HepG2 (cell line): Measurements from ENCODE around the gene ZNF181. TPM values are rescaled to one million over a fixed set of nuclear protein-coding genes. Genes with fewer than 3 reads are reported as not detected.

ENCODE experiments used
- ATAC-seq: fragments of 200-7000 bp; cut with Tn5 transposase; 3 replicates; pipeline ENCODE4 v1.9.1; 2020; ENCODE audit warnings: mild to moderate bottlenecking, moderate library complexity
- BruUV-seq: library from RNA; stranded (reverse); fragments of 400-500 nt; replicated peaks from 2 replicates; lab custom pipeline; 2021; lab: Mats Ljungman, UMichigan
- CTCF ChIA-PET: fragments of 300-600 bp; formaldehyde crosslinking; extraction: SDS; loops from one replicate; lab custom pipeline; 2021; ENCODE audit warnings: low total read pairs, inconsistent platforms, low intra/inter-chr PET ratio; lab: Yijun Ruan, JAX
- POLR2A ChIA-PET: fragments of 350-600 bp; sonication (Branson Sonifier 250); formaldehyde crosslinking; loops from one replicate; lab custom pipeline; 2020; ENCODE audit warnings: antibody characterized with exemption, inconsistent platforms; lab: Yijun Ruan, JAX
- DNase-seq: peaks from one replicate; pipeline ENCODE4 v3.0.0-alpha.2; 2015; ENCODE audit warnings: low spot score
- FAIRE-seq: peaks from 3 replicates; lab custom pipeline; 2011; peaks lifted over from hg19 to GRCh38; lab: Jason Lieb, UNC
- H2AFZ ChIP-seq: one replicate; pipeline ENCODE4 v1.6.1; 2011; ENCODE audit warnings: low read length, inconsistent platforms
- H3K27ac ChIP-seq: fragments of 300-600 bp; 3 replicates; pipeline ENCODE4 v1.8.0; 2011; ENCODE audit warnings: mixed run types, mild to moderate bottlenecking, mixed read lengths, low read length, inconsistent platforms; ENCODE audit not compliant: insufficient read depth; ENCODE audit errors: extremely low read length
- H3K27me3 ChIP-seq, 2 experiments: fragments of 200-600 bp in 1 of 2; 2 replicates in 1 of 2; 3 replicates in 1 of 2; pipeline versions ENCODE4 v1.6.0 to v1.8.0; 2011; ENCODE audit warnings: low read length in 2 of 2, mild to moderate bottlenecking in 2 of 2, moderate library complexity in 2 of 2, inconsistent platforms in 1 of 2; ENCODE audit not compliant: insufficient read depth in 2 of 2, control insufficient read depth in 1 of 2
- H3K36me3 ChIP-seq, 2 experiments: fragments of 200-600 bp in 1 of 2; replicated peaks in 1 of 2; 2 replicates in 1 of 2; 3 replicates in 1 of 2; pipeline versions ENCODE4 v1.5.1 to v1.8.0; 2011; ENCODE audit warnings: low read length in 2 of 2, inconsistent platforms in 1 of 2; ENCODE audit not compliant: insufficient read depth in 2 of 2, control insufficient read depth in 1 of 2
- H3K4me1 ChIP-seq: 2 replicates; pipeline ENCODE4 v1.5.1; 2012; ENCODE audit warnings: low read length, inconsistent platforms; ENCODE audit not compliant: insufficient read depth
- H3K4me2 ChIP-seq: 2 replicates; pipeline ENCODE4 v1.6.0; 2011; ENCODE audit warnings: low read depth, low read length, inconsistent platforms
- H3K4me3 ChIP-seq, 3 experiments: fragments of 200-600 bp in 1 of 3; sonication (generic), shearing (Covaris generic) in 1 of 3; replicated peaks in 1 of 3; 2 replicates each; pipeline ENCODE4 v1.5.1; 2011 to 2016; ENCODE audit warnings: low read length in 3 of 3, inconsistent platforms in 2 of 3, low read depth in 2 of 3, mild to moderate bottlenecking in 2 of 3, control low read depth in 1 of 3, mixed read lengths in 1 of 3; ENCODE audit not compliant: insufficient read depth in 1 of 3
- H3K79me2 ChIP-seq: one replicate; pipeline ENCODE4 v1.6.1; 2011; ENCODE audit warnings: low read length, inconsistent platforms; ENCODE audit not compliant: insufficient read depth
- H3K9ac ChIP-seq: 2 replicates; pipeline ENCODE4 v1.6.0; 2011; ENCODE audit warnings: mild to moderate bottlenecking, low read depth, low read length, inconsistent platforms; ENCODE audit not compliant: insufficient read depth
- H3K9me3 ChIP-seq: 2 replicates; pipeline ENCODE4 v1.5.1; 2012; ENCODE audit warnings: mild to moderate bottlenecking, low read length
- H4K20me1 ChIP-seq: 2 replicates; pipeline ENCODE4 v1.6.0; 2011; ENCODE audit warnings: inconsistent platforms, mild to moderate bottlenecking, low read length, moderate library complexity; ENCODE audit not compliant: insufficient read depth
- FIP1L1 ChIP-seq: fragments of 200-400 bp; formaldehyde crosslinking; IDR thresholded peaks from 2 replicates; pipeline ENCODE4 v1.6.1; 2018; ENCODE audit warnings: low read depth, mild to moderate bottlenecking, low read length, moderate library complexity, borderline replicate concordance; ENCODE audit not compliant: insufficient read depth
- FOXA3 ChIP-seq: IDR thresholded peaks from 2 replicates; pipeline ENCODE4 v1.6.1; 2016; ENCODE audit warnings: missing genetic modification reagents, missing compliant biosample characterization
- HMG20A ChIP-seq: IDR thresholded peaks from 2 replicates; pipeline ENCODE4 v1.6.1; 2016; ENCODE audit warnings: borderline replicate concordance
- HNF4A ChIP-seq: sonication (generic); formaldehyde crosslinking; IDR thresholded peaks from 2 replicates; pipeline ENCODE4 v1.4.0; 2020; ENCODE audit warnings: missing genetic modification reagents
- HNF4G ChIP-seq, 2 experiments: sonication (generic) in 1 of 2; formaldehyde crosslinking in 1 of 2; IDR thresholded peaks; 2 replicates each; pipeline versions ENCODE4 v1.4.0 to v1.6.1; 2011 to 2020; ENCODE audit warnings: borderline replicate concordance in 2 of 2, low read depth in 2 of 2, mild to moderate bottlenecking in 2 of 2, low read length in 1 of 2, missing genetic modification reagents in 1 of 2, moderate library complexity in 1 of 2
- HOXD1 ChIP-seq: sonication (generic); formaldehyde crosslinking; IDR thresholded peaks from 2 replicates; pipeline ENCODE4 v1.5.0; 2020; ENCODE audit warnings: missing genetic modification reagents
- PHB2 ChIP-seq: fragments of 450-650 bp; IDR thresholded peaks from 2 replicates; pipeline ENCODE4 v1.6.1; 2018; ENCODE audit not compliant: partially characterized antibody
- PHF21A ChIP-seq: sonication (generic); formaldehyde crosslinking; IDR thresholded peaks from 2 replicates; pipeline ENCODE4 v1.5.0; 2020; ENCODE audit warnings: mild to moderate bottlenecking, missing genetic modification reagents
- ZBTB20 ChIP-seq: sonication (generic); formaldehyde crosslinking; IDR thresholded peaks from 2 replicates; pipeline ENCODE4 v1.8.1; 2023; ENCODE audit warnings: missing genetic modification reagents, low read depth, mild to moderate bottlenecking, borderline replicate concordance
- ZMYM4 ChIP-seq: sonication (generic); formaldehyde crosslinking; IDR thresholded peaks from 2 replicates; pipeline ENCODE4 v1.8.1; 2023; ENCODE audit warnings: mild to moderate bottlenecking, missing genetic modification reagents
- ZNF343 ChIP-seq: sonication (generic); formaldehyde crosslinking; IDR thresholded peaks from 2 replicates; pipeline ENCODE4 v1.4.0; 2020; ENCODE audit warnings: mild to moderate bottlenecking, missing genetic modification reagents
- ZNF619 ChIP-seq: sonication (generic); formaldehyde crosslinking; IDR thresholded peaks from 2 replicates; pipeline ENCODE4 v1.4.0; 2020; ENCODE audit warnings: mild to moderate bottlenecking, missing genetic modification reagents
- ZNF816 ChIP-seq: sonication (generic); formaldehyde crosslinking; IDR thresholded peaks from 2 replicates; pipeline ENCODE4 v1.8.0; 2022; ENCODE audit warnings: missing genetic modification reagents, mild to moderate bottlenecking, borderline replicate concordance
- ZNF850 ChIP-seq: sonication (generic); formaldehyde crosslinking; conservative IDR thresholded peaks from 2 replicates; pipeline ENCODE4 v1.9.0; 2021; ENCODE audit warnings: mild to moderate bottlenecking, missing genetic modification reagents
- WGBS: methylation state at CpG from one replicate; pipeline ENCODE4 v1.1.6; 2017; ENCODE audit warnings: low lambda C conversion rate; 5-methylcytosine and 5-hydroxymethylcytosine counted together
- in situ Hi-C: cut with HindIII; loops from 2 replicates; pipeline ENCODE4 v1.10.0; 2017; ENCODE audit warnings: low pct_unique_long_range_greater_than_20kb; ENCODE audit not compliant: extremely low pct_ligation_motif_present
- intact Hi-C: fragments of 100-400 bp; cut with micrococcal nuclease; formaldehyde crosslinking; loops from one replicate; pipeline ENCODE4 v1.10.0; 2022; ENCODE audit not compliant: unreplicated experiment
- polyA plus RNA-seq, 8 experiments: library from polyadenylated mRNA; depleted of rRNA in 3 of 8; stranded (reverse) in 7 of 8; unstranded in 1 of 8; fragments of >200 nt; fragmentation: Illumina TruSeq in 4 of 8; extraction: Trizol in 4 of 8; gene quantifications; 2 replicates each; pipeline versions ENCODE4 v1.2.1 to v1.2.3, GENCODE V29; 2011 to 2016; ENCODE audit warnings: low read depth in 4 of 8, missing spikeins in 1 of 8, mixed read lengths in 1 of 8; ENCODE audit not compliant: insufficient read depth in 1 of 8
- total RNA-seq, 5 experiments: library from RNA; depleted of rRNA; stranded (reverse); fragments of >200 nt; fragmentation: Illumina TruSeq; extraction: Trizol; gene quantifications; 2 replicates each; pipeline ENCODE4 v1.2.3, GENCODE V29; 2016; ENCODE audit warnings: low read depth in 1 of 5
- TF ChIP-seq, protein P1 (sequence below): IDR thresholded peaks from 2 replicates; pipeline ENCODE4 v1.6.1; 2016; ENCODE audit warnings: missing biosample characterization, missing genetic modification reagents, low read depth

Gene ZNF181
- total and polyA plus RNA-seq, 2 of the 13 experiments (the other 11 are each of a cell fraction or from before 2014, with no cell fraction given) = 10.6 to 15.5 TPM

GRCh38 chr19:34757441-34757840 lies 23.4 kb downstream of the ZNF181 start:
- ATAC-seq = no peak
- BruUV-seq = no TSS peak
- intact Hi-C loops = no loop called here
- no peak overlapping the region for H2AFZ ChIP-seq
- in situ Hi-C loops = no loop called here
- H3K79me2 ChIP-seq = no peaks in the 10 kb centered on the region
- DNase-seq = no peak
- H3K9ac ChIP-seq = no peak overlapping the region
- no peak overlapping the region for H3K27ac ChIP-seq
- no peaks in the 10 kb centered on the region for H3K4me1 ChIP-seq
- no peaks in the 10 kb centered on the region for H3K36me3 ChIP-seq
- H3K27me3 ChIP-seq = no peaks in the 10 kb centered on the region
- FAIRE-seq = no peak
- POLR2A ChIA-PET = no interaction called here
- no peaks in the 10 kb centered on the region for H4K20me1 ChIP-seq
- 80% methylated on average over 4 of the region's 4 CpGs for WGBS
- CTCF ChIA-PET = no interaction called here
- no peak overlapping the region for H3K4me2 ChIP-seq
- H3K9me3 ChIP-seq = peaks cover 91% of the 10 kb centered on the region
- no peak for TF ChIP-seq ZNF343 (CRISPR knock-in tag)
- no peak for TF ChIP-seq PHF21A
- TF ChIP-seq ZBTB20 (CRISPR knock-in tag) = no peak
- TF ChIP-seq, protein P1, sequence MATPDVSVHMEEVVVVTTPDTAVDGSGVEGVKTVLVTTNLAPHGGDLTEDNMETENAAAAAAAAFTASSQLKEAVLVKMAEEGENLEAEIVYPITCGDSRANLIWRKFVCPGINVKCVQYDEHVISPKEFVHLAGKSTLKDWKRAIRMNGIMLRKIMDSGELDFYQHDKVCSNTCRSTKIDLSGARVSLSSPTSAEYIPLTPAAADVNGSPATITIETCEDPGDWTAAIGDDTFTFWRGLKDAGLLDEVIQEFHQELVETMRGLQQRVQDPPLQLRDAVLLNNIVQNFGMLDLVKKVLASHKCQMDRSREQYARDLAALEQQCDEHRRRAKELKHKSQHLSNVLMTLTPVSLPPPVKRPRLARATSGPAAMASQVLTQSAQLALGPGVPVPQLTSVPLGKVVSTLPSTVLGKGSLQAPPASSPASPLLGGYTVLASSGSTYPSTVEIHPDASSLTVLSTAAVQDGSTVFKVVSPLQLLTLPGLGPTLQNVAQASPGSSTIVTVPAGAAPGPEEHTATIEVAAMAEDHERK (CRISPR knock-in tag) = no peak
- no peak for TF ChIP-seq ZNF619
- TF ChIP-seq ZNF816 (CRISPR knock-in tag) = no peak
- no peak for TF ChIP-seq ZNF850 (CRISPR knock-in tag)
- no peak for TF ChIP-seq HMG20A (CRISPR knock-in tag)
- no peak for TF ChIP-seq FOXA3
- TF ChIP-seq HNF4A (CRISPR knock-in tag) = no peak
- no peak for TF ChIP-seq HOXD1
- TF ChIP-seq FIP1L1 = no peak
- no peak for TF ChIP-seq HNF4G (IDR thresholded peaks at IDR 0.05; ENCODE audit: borderline replicate concordance, low read depth, low read length)
- no peak for TF ChIP-seq HNF4G (CRISPR knock-in tag; IDR thresholded peaks at IDR 0.05; ENCODE audit: borderline replicate concordance, low read depth)
- no peak for TF ChIP-seq PHB2
- no peak for TF ChIP-seq ZMYM4 (CRISPR knock-in tag)
- TF ChIP-seq, all 625 proteins: peak for 0
- H3K4me3 ChIP-seq = no peak overlapping the region
